Tibial nerve (tissue), 3 donors: ENCODE results near the gene NUF2.

Source experiments
- POLR2A ChIP-seq, 2 donors: fragments of 450-650 bp; IDR thresholded peaks; one replicate each; pipeline ENCODE4 v1.6.1; 2017; ENCODE audit warnings: antibody characterized with exemption in 2 of 2, mild to moderate bottlenecking in 2 of 2, moderate library complexity in 2 of 2
- TF ChIP-seq, protein P1 (sequence below), 5 experiments: fragments of 200-600 bp in 3 of 5; fragments of 450-650 bp in 2 of 5; sonication (generic) in 3 of 5; IDR thresholded peaks; one replicate each; pipeline ENCODE4 v1.5.1; 2016 to 2019; ENCODE audit warnings: antibody characterized with exemption in 5 of 5, mild to moderate bottlenecking in 3 of 5, moderate library complexity in 2 of 5

DNA sequence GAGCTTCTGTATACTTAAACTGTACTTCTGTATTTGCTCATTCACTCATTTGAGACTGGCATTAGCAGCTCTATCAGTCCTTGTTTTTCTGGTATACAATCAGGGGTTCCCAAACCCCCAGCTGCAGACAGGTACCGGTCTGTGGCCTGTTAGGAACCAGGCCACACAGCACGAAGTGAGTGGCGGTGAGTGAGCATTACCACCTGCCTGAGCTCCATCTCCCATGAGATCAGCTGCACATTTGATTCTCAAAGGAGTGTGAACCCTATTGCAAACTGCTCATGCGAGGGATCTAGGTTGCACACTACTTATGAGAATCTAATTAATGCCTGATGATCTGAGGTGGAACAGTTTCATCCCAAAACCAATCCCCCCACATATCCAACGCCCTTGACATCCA, 18.2 kb upstream of the NUF2 start:
- TF ChIP-seq, protein P1, sequence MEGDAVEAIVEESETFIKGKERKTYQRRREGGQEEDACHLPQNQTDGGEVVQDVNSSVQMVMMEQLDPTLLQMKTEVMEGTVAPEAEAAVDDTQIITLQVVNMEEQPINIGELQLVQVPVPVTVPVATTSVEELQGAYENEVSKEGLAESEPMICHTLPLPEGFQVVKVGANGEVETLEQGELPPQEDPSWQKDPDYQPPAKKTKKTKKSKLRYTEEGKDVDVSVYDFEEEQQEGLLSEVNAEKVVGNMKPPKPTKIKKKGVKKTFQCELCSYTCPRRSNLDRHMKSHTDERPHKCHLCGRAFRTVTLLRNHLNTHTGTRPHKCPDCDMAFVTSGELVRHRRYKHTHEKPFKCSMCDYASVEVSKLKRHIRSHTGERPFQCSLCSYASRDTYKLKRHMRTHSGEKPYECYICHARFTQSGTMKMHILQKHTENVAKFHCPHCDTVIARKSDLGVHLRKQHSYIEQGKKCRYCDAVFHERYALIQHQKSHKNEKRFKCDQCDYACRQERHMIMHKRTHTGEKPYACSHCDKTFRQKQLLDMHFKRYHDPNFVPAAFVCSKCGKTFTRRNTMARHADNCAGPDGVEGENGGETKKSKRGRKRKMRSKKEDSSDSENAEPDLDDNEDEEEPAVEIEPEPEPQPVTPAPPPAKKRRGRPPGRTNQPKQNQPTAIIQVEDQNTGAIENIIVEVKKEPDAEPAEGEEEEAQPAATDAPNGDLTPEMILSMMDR (IDR thresholded peaks at IDR 0.05) = no peak
- TF ChIP-seq POLR2A (IDR thresholded peaks at IDR 0.05) = no peak
